ENCODE data around the gene SPECC1. TPM values are rescaled to one million over a fixed set of nuclear protein-coding genes. Genes with fewer than 3 reads are reported as not detected.

SPECC1 gene
- total and polyA plus RNA-seq, 2 of the 13 experiments (the other 11 are each of a cell fraction or from before 2014, with no cell fraction given): 2.3 to 6.9 TPM

- TF ChIP-seq ZNF878 (CRISPR knock-in tag; IDR thresholded peaks at IDR 0.05) (peak; percentile 88), KAT7 (CRISPR knock-in tag; IDR thresholded peaks at IDR 0.05; ENCODE audit: borderline replicate concordance) (0 out of 2 replicates have a peak, but pooled peaks have one; percentile 76), HOXA9 (CRISPR knock-in tag; IDR thresholded peaks at IDR 0.05; ENCODE audit: borderline replicate concordance) (0 out of 2 replicates have a peak, but pooled peaks have one; percentile 24), ZMAT5 (CRISPR knock-in tag; IDR thresholded peaks at IDR 0.05; ENCODE audit: borderline replicate concordance, low read depth) (no peak), RARA (CRISPR knock-in tag; IDR thresholded peaks at IDR 0.05) (peak; percentile 65), MEIS1 (CRISPR knock-in tag; IDR thresholded peaks at IDR 0.05; ENCODE audit: borderline replicate concordance) (peak; percentile 87), ZNF30 (CRISPR knock-in tag; IDR thresholded peaks at IDR 0.05) (peak; percentile 97), NFIB (CRISPR knock-in tag; IDR thresholded peaks at IDR 0.05; ENCODE audit: borderline replicate concordance) (no peak), JUN (CRISPR knock-in tag; IDR thresholded peaks at IDR 0.05) (peak; percentile 49; the same call in 1 of the 2 replicates), FOSL2 (CRISPR knock-in tag; IDR thresholded peaks at IDR 0.05) (0 out of 2 replicates have a peak, but pooled peaks have one; percentile 8), ZNF432 (CRISPR knock-in tag; IDR thresholded peaks at IDR 0.05; ENCODE audit: borderline replicate concordance) (no peak), ZNF780A (CRISPR knock-in tag; IDR thresholded peaks at IDR 0.05) (no peak; the same call in 1 of the 2 replicates), JARID2 (CRISPR knock-in tag; IDR thresholded peaks at IDR 0.05; ENCODE audit: insufficient replicate concordance) (no peak), ZBTB40 (IDR thresholded peaks at IDR 0.05) (no peak), ZBTB40 (CRISPR knock-in tag; IDR thresholded peaks at IDR 0.05) (peak; percentile 91), SIN3B (IDR thresholded peaks at IDR 0.05; ENCODE audit: low read length) (no peak), U2AF1 (optimal IDR thresholded peaks at IDR 0.05; ENCODE audit: low read depth, low read length) (no peak), ZKSCAN5 (CRISPR knock-in tag; IDR thresholded peaks at IDR 0.05) (no peak)
Measured at GRCh38 chr17:19977293-19978208, 31.6 kb upstream of the SPECC1 start, which contains the start of gene AKAP10 (continued).
